Measurements from ENCODE around the gene FGGY.

The FGGY gene

DNA sequence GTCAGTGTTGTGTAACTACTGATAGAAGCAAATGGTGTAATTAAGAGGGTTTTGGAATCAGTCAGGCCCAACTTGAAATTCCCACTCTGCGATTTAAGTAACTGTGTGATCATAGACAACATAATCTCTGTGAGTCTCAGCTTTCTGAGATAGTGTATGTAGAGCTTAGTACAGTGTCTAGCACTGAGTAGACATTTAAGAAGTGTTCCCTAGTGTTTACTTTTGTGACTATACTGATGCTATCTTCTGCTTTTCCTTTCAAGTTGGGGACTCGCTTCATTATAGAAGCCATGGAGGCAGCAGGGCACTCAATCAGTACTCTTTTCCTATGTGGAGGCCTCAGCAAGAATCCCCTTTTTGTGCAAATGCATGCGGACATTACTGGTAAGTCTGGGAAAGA lies 370.1 kb downstream of the FGGY start:
- no peak for DNase-seq

GRCh38 chr1:59669752-59670312 lies 372.9 kb downstream of the FGGY start:
- DNase-seq: no peak

DNA sequence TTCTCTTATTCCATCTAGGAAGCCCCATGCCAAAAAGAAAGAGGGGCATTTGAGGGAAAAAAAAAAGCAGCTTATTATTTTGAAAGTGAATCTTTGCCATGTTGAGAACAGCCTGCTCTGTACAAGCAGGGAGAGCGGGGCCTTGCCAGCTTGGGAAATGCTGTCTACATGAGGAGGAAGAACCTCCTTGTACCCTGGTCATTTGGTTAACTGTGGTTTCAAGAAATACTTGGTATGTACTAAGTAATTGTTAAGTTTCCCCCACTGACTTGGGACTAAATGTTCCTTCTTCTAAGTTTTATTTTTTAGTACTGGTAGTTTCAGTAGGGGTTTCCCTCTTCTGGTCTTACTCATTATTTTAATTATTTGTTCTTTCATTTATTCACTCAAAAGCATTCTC lies 373.8 kb downstream of the FGGY start:
- DNase-seq: no peak

GRCh38 chr1:59671066-59671952 lies 374.4 kb downstream of the FGGY start:
- no peak for DNase-seq

DNA sequence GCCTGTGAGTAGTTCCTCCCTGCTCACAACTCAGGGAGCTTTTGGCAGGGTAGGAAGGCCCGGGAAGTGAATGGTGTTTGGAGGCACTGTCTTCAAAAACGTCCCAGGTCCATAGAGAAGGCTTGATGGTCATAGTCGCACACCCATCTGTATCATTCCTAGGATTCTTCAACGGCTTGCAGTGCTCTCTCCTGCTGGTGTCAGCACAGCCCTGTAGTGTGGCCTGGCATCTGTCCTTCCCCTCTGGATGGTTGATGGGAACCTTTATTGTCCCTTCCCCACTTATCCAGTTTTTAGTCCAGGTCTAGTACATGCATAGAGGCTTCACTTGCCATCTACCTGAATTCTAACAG lies 375.0 kb downstream of the FGGY start:
- DNase-seq: no peak

DNA sequence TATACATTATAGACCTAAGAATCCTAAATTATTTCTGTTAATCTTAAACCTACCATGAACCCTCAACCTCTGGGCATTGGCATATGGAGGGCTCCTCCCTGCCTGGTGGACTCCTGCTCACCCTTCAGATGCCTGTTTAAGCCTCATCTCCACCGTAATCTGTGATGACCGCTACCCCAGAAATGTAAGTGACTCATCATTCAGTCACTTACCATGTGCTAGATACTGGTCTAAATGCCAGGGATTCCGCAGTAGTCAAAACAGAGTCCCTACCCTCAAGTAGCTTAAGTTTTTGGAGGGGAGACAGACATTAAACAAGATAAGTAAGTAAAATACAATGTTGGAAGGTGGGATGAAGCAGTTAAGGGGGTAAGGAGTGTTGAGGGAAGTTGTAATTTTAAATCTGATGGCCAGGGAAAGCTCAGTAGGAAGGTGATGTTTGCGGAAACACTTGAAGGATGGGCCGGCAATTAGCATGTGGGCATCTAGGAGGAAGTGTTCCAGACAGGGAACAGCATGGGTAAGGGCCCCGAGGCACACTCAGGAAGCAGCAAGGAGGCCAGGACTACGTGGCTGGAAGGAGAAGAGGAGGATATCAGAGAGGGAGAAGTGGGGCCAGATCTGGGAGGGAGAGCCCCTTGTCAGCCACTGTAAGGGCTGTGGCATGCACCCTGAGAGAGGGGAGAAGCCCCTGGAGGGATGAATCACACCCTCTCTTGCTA lies 376.1 kb downstream of the FGGY start:
- DNase-seq: no peak

DNA sequence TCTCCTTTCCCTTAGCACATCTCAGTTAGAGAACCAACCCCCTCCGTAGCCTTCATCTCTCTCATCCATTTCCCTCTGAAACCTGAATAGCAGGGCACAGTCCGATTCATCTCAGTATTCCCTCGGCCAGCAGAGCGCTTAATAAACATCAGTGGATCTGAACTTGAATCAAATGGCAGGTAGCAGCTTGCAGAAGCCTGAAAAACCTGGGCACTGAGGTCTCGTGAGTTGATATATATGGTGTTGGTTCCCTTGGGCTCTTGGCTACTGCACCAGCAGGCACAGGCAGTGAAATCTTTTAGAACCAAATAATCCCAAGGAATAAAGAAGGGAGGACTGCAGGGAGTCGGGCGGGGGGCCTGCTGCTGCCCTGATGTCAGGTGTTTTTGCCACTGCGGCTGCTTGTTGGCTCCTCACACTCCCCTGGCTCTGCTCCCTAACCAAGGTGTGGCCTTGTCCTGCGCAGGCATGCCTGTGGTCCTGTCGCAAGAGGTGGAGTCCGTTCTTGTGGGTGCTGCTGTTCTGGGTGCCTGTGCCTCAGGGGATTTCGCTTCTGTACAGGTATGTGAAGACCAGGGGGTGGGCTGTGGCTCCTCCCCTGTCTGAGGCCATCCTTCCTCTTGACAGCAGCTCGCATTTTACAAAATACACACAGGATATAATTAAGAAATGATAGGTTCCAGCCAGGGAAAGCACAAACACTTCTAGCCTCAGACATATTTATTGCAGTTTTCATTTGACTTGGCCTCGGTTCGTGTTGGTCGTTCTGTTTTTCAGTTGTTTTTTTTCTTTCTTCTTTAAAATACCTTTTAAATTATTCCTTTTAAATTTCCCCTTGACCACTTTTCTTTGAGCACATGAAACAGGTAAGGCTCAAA lies 376.9 kb downstream of the FGGY start:
- no peak for DNase-seq

DNA sequence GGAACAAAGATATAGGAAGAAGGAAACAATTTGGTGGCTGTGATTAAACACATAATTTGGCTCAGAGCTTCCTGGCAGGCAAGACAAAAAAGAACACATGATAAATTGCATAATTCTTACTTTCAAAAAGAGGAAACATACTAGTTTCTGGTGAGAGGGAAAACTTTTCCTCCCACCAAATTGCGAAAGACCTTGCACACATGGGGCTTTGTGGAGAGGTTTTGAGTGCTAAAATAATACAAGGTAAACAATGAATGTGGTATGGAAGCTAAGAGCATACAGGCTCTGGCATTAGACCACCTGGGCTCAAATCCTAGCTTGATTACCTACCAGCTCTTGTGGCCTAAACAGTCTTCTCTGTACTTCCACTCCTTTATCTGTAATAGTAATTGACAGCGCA lies 377.7 kb downstream of the FGGY start:
- peak; percentile 94 for DNase-seq

DNA sequence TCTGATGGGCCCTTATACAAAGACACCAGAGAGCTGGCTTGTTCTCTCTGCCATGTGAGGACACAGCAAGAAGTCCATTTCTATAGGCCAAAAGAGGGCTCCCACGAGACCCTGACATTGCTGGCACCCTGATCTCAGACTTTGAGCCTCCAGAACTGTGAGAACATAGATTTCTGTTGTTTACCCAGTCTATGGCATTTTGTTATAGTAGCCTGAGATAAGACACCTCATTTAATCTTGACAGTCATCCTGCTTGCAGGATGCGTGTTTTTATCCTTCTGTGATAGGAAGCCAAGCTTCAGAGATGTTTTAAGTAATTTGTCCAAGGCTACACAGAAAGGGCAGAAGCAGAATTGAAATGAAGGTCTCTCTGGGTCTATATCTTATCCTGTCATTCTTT lies 379.0 kb downstream of the FGGY start:
- no peak for DNase-seq

GRCh38 chr1:59678040-59678439 lies 381.1 kb downstream of the FGGY start:
- no peak for DNase-seq

- no peak for DNase-seq
Observed at GRCh38 chr1:59678493-59679228, 381.8 kb downstream of the FGGY start.

DNA sequence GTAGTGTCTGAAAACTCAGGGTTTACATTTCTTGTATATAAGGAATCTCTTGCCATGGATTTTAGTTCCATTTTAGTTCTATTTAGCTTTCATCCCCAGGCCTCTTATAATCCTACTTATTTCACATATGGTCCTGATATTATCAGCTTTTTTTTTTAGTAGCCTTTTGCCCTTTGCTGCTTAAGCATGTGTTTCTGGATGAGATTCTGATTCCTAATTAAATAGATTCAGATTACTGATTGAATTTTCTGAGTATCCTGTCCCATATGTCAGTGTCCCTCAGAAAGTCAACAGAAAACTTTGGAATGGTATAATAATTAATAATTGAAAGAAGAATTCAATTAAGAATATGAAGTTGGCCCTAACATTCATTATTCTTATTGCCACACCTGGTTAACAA lies 383.1 kb downstream of the FGGY start:
- no peak for DNase-seq

GRCh38 chr1:59682396-59683080 lies 385.6 kb downstream of the FGGY start:
- DNase-seq: no peak

GRCh38 chr1:59683197-59683596 lies 386.3 kb downstream of the FGGY start:
- no peak for DNase-seq

GRCh38 chr1:59684698-59685097 lies 387.8 kb downstream of the FGGY start:
- no peak for DNase-seq

GRCh38 chr1:59685101-59685500 lies 388.2 kb downstream of the FGGY start:
- DNase-seq: no peak

- DNase-seq: no peak
Observed at GRCh38 chr1:59685666-59686065, 388.8 kb downstream of the FGGY start.

- DNase-seq: no peak
Observed at GRCh38 chr1:59686170-59686569, 389.3 kb downstream of the FGGY start.

GRCh38 chr1:59686574-59686973 lies 389.7 kb downstream of the FGGY start:
- DNase-seq: no peak

GRCh38 chr1:59687081-59687480 lies 390.2 kb downstream of the FGGY start:
- no peak for DNase-seq

DNA sequence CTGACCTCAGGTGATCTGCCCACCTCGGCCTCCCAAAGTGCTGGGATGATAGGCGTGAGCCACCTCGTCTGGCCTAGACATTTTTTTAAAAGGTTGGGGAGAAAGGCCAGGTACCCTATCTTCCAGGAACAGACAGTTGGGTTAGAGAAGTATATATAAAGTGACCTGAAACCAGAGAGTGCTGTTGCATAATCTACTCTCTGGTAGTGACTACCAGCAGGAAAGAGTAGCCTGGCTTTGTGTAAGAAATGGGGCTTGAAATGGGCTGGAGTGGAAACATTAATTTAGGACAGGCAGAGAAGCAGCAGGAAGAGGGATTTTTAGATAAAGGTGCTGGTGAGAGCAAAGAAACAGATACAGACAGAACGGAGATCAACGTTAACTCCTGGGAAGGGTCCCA lies 392.1 kb downstream of the FGGY start:
- no peak for DNase-seq

DNA sequence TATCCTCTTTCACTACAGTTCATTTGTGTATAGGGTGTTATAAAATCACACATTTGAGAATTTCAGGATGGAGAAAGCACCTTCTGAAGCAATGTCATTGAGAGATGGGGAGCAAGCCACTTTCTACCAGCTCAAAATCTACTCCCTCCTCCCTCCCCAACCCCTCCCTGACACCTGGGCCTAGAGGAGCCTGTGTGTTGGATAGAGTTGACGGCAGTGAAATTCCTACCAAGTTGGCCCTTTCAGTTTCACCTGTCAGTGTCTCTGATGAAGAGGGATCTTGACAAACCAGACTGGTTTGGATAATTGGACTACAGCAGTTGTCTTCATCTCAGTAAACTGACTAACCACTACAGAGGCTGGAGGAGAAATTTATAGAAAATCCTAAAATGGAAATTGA lies 392.8 kb downstream of the FGGY start:
- no peak for DNase-seq

All from SIG-M5 (cell line).